GM18873 (cell line): ENCODE measurements around the gene NRARP.
A peak's percentile ranks its signal among the peaks of the same experiment; 100 is the strongest.
"Not testable (repeated sequence)": the region's sequence is repeated elsewhere in the genome, so short reads cannot be mapped to it uniquely, and the experiment has no call there.

Source experiments
- ATAC-seq: cut with Tn5 transposase; IDR thresholded peaks from one replicate; pipeline ENCODE4 v1.9.1; 2021; ENCODE audit warnings: mild to moderate bottlenecking, moderate library complexity, moderate number of reproducible peaks; ENCODE audit not compliant: unreplicated experiment, low FRiP score

Gene NRARP, protein sequence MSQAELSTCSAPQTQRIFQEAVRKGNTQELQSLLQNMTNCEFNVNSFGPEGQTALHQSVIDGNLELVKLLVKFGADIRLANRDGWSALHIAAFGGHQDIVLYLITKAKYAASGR

DNA sequence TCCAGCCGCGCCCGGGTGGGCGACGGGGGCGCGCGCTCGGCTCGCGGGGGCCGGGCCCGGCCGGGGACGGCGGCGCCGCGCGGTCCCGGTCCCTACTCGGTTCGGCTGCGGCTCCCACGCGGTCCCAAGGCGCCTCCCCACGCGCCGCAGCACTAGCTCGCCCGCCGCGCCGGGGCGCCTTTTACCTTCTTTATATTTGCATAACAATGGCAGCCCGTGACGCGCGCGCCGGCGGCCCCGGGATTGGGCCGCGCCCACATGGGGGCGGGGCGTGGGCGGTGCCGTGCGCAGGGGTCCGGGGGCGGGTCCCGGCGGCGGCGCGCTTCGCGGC, at the start of gene NRARP:
Gene NRARP, minus strand, starts transcription at position 154 of the 331 bp plus-strand sequence. CDS start 343 bp downstream, outside the sequence.
- peak; percentile 48 for ATAC-seq

DNA sequence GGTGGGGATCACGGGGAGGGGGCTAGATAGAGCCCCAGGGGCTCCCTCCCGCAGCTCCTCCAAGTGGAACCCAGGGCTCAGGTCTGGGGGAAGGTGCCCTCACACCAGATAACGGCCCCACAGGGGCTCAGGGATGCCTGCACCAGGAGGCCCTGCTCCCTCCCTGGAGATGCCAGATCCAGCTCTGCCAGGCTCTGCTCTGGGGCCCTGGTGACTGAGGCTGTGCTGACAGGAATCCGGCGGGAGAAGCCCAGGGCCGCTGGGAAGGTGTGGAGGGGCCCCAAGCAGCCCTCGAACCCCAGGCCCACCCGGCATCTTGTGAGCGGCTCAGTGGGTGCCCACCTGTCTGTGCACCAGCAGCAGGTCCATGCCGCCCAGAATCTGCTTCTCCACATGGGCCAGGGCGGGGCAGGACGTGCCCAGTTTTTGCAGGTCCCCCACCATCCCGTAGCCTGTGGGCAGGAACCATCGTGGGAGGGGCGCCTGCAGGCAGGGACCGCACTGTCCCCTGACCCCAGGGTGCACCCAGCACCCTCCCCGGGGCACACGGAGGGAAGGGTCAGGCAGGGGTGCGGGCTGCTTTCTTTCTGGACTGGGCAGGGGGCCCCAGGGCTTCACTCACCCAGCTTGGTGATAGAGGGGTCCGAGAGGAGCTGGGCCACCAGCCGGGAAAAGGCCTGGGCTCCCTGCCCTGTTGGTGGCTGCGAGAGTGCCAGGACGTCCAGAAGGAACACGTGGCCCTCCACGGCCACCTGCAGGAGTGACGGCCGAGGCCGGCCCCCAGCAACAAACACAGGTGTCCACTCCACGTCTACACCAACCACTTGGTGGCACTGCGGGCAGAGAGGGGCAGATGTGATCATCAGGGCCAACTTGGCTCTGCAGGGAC, 48.9 kb upstream of the NRARP start:
- ATAC-seq, result no peak

DNA sequence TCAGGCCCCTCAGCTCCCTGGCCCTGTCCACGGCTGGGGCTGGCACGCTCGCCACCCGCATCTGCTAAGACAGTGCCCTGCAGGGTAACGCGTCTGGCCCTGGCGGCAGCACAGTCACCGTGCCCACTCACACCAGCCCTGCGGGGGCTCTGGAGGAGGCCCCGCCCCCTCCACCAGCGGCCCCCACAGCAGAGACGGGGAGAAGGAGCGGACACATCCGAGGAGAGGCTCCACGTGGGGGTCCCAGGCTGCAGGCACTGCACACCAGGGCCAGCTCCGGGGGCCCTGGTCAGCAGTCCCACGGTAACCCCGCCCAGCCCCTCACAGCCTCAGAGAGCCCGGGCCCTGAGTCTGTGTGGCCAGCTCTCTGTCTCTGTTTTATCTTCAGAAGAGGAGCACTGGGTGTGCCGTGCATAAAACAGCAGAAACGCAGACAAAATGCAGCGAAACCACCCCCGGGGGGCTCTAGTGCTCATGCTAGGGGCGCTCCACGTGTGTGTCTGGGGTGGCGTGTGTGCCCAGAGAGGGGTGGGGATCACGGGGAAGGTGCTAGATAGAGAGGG, 47.5 kb upstream of the NRARP start:
- ATAC-seq, result no peak

DNA sequence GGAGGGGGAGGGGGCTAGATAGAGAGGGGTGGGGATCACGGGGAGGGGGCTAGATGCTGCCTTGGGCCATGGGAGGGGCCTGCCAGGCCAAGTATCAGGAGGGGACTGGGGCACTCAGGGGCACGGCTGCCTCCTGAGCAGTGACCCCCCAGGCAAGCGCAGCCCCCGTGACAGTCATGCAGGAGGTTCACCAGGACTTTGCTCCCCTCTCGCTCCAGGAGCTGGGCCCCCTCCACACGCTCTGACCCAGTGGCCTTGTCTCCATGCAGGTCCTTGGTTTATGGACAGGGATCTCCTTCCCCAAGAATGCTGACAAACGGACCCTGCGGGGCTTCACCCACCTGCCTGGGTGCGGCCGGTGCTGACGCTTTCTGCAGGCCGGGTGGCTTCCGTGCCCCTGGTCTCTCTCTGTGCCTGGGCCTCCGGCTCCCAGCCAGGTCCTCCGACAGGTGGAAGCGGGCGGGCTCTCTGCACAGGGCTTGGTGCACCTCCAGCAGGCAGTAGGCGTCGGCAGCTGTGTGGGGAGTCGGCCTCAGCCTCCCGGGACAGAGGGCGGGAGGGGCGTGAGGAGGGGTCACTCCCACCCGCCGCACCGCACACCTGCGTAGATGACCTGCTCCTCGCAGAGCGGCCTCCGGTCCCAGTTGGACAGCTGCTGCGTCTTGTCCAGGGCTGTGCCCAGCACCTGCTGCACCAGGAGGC, 46.8 kb upstream of the NRARP start:
- ATAC-seq, result no peak

DNA sequence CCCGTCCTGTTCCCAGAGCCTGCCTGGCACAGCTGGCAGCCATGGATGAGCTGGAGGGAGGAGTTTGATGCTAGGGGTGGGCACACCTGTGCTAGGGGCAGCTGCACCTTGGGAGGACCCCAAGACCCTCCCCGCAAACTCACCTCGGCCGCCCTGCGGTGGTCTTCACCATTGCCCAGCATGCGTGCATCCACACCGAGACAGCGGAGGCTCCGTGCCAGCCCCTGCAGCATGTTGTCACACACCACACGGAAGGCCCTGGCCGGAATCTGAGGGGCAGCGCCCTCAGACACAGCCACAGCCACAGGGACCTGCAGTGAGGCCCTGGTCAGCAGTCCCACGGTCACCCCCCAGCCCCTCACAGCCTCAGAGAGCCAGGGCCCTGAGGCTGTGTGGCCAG, 45.9 kb upstream of the NRARP start:
- no peak for ATAC-seq

- no peak for ATAC-seq
These were observed 40.4 kb upstream of the NRARP start for GRCh38 chr9:137342482-137342881.

- ATAC-seq, result no peak
These were observed 39.2 kb upstream of the NRARP start for GRCh38 chr9:137341227-137341626.

- not testable (repeated sequence) for ATAC-seq
These were observed 37.9 kb upstream of the NRARP start for GRCh38 chr9:137339908-137340462.

GRCh38 chr9:137339045-137339907, 37.2 kb upstream of the NRARP start:
- ATAC-seq, result no peak

GRCh38 chr9:137336735-137337134, 34.7 kb upstream of the NRARP start:
- no peak for ATAC-seq

DNA sequence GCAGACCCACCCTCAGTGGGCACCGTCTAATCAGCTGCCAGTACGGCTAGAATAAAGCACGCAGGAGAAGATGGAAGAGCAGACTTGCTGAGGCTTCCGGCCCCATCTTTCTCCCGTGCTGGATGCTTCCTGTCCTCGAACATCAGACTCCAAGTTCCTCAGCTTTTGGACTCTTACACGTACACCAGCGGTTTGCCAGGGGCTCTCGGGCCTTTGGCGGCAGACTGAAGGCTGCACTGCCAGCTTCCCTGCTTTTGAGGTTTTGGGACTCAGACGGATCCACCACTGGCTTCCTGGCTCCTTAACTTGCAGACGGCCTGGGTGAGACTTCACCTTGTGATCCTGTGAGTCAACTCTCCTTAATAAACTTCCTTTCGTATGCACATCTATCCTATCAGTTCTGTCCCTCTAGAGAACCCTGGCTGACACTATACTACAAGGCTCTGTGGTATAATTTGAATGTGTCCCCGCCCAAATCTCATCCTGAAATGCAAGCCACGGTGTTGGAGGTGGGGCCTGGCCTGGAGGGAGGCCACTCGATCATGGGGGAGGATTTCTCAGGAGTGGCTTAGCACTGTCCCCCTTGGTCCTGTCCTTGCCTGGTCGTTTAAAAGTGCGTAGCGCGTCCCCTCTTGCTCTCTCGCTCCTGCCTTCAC, 31.1 kb upstream of the NRARP start:
- no peak for ATAC-seq

GRCh38 chr9:137331929-137332328, 29.9 kb upstream of the NRARP start:
- ATAC-seq, result no peak

- no peak for ATAC-seq
These were observed 28.6 kb upstream of the NRARP start for GRCh38 chr9:137330689-137331088.

GRCh38 chr9:137329590-137329989, 27.5 kb upstream of the NRARP start:
- ATAC-seq, result not testable (repeated sequence)

DNA sequence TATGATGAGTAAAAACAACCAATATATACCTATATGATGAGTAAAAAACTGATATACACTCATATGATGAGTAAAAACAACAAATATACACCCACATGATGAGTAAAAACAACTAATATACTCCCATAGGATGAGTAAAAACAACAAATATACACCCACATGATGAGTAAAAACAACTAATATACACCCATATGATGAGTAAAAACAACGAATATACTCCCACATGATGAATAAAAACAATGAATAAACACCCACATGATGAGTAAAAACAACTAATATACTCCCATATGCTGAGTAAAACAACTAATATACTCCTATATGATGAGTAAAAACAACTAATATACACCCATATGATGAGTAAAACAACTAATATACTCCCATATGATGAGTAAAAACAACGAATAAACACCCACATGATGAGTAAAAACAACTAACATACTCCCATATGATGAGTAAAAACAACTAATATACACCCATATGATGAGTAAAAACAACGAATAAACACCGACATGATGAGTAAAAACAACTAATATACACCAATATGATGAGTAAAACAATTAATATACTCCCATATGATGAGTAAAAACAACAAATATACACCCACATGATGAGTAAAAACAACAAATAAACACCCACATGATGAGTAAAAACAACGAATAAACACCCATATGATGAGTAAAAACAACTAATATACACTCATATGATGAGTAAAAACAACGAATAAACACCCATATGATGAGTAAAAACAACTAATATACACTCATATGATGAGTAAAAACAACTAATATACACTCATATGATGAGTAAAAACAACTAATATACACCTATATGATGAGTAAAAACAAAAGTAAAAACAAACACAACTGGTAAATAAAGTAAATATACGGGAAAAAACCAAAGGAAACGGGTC, 25.8 kb upstream of the NRARP start:
- not testable (repeated sequence) for ATAC-seq

DNA sequence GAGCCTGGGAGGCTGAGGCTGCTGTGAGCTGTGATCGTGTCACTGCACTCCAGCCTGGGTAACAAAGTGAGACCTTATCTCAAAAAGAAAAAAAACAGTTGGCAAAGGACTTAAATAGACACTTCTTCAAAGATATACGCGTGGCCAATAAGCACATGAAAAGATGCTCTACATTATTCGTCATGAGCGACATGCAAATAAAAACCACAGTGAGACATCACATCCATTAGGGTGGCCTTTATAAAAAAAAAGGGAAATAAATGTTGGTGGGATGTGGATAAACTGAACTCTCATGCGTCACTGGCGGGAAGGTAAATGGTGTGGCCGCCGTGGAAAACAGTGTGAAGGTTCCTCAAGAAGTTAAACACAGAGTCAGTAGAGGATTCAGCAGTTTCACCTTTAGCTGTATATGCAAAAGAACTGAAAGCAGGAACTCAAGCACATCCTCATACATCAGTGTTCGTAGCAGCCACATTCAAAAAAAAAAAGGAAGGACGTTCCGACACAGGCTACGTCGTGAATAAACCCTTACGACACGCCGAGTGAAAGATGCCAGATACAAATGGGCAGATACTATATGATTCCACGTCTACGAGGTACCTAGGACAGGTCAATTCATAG, 24.5 kb upstream of the NRARP start:
- ATAC-seq, result no peak

DNA sequence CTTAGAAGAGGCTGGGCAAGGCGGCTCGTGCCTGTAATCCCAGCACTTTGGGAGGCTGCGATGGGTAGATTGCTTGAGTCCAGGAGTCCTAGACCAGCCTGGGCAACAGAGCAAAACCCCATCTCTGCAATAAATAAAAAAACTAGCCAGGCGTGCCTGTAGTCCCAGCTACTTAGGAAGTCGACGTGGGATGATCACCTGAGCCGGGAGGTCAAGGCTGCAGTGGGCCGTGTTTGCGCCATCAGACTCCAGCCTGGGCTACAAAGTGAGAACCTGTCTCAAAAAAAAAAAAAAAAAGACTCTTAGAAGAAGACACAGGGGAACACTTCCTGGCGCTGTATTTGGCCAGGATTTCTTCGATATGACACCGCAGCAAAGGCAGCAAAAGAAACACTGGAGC, 23.7 kb upstream of the NRARP start:
- ATAC-seq, result no peak

DNA sequence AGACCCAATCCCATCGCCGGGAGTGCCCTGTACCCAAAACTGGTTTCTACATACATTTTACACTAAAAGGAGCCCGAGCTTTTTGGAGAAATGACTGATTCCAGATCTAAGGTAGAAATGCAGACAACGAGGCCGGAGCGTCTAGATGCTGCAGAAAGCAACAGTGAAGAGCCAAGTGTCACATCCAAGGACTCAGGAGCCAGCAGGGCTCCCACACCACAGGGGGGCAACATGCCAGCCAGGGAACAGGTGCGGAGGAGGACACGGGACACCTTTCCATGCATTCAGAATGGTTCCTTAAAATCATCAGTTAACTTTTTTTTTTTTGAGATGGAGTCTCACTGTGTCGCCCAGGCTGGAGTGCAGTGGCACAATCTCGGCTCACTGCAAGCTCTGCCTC, 23.1 kb upstream of the NRARP start:
- no peak for ATAC-seq
